Activated T-cell treated with anti-CD3 and anti-CD28 coated beads, Interleukin-2, amount 50 U/mL, for 72 hours (primary cell): ENCODE results near the gene ACP7. TPM values are rescaled to one million over a fixed set of nuclear protein-coding genes. Genes with fewer than 3 reads are reported as not detected.

Source experiments
- ATAC-seq, 2 donors: fragments of 150-1000 bp; cut with Tn5 transposase; replicated peaks in 1 of 2; 2 replicates each; pipeline ENCODE4 v1.10.0; 2021; ENCODE audit warnings: moderate library complexity in 2 of 2, mild to moderate bottlenecking in 1 of 2
- DNase-seq, 2 donors: peaks; one replicate each; pipeline ENCODE4 v3.0.0; 2021 to 2022; ENCODE audit warnings: mixed read lengths in 1 of 2
- H3K27ac Mint-ChIP-seq: one replicate; pipeline ENCODE4 v1.8.0; 2022; ENCODE audit warnings: mild to moderate bottlenecking, moderate library complexity, mixed read lengths
- H3K27me3 Mint-ChIP-seq: one replicate; pipeline ENCODE4 v1.8.0; 2022; ENCODE audit warnings: low read depth, mixed read lengths
- H3K36me3 Mint-ChIP-seq, 2 donors: one replicate each; pipeline ENCODE4 v1.8.0; 2022; ENCODE audit warnings: mixed read lengths in 2 of 2, mild to moderate bottlenecking in 1 of 2; ENCODE audit not compliant: insufficient read depth in 2 of 2
- H3K4me1 Mint-ChIP-seq: one replicate; pipeline ENCODE4 v1.8.0; 2022; ENCODE audit warnings: low read depth, mixed read lengths
- H3K4me3 Mint-ChIP-seq, 2 donors: one replicate each; pipeline ENCODE4 v1.8.0; 2022; ENCODE audit warnings: mild to moderate bottlenecking in 2 of 2, mixed read lengths in 2 of 2, moderate library complexity in 2 of 2
- H3K9me3 Mint-ChIP-seq, 2 donors: one replicate each; pipeline ENCODE4 v1.8.0; 2022; ENCODE audit warnings: mixed read lengths in 2 of 2
- total RNA-seq, 2 donors: library from RNA; stranded (reverse); gene quantifications; one replicate each; pipeline ENCODE4 v1.2.3, GENCODE V29; 2022

Gene ACP7
- total RNA-seq, 2 donors from 2014 or later, result not detected

GRCh38 chr19:39156326-39157230 is 72.4 kb downstream of the ACP7 start:
- DNase-seq, result no peak
- H3K4me3 Mint-ChIP-seq, result no peak overlapping the region
- peak in 1 of 2 donors; percentile 39 for ATAC-seq
- no peak overlapping the region for H3K27ac Mint-ChIP-seq
- no peaks in the 10 kb centered on the region for H3K9me3 Mint-ChIP-seq
- H3K27me3 Mint-ChIP-seq, result no peaks in the 10 kb centered on the region
- peaks cover 6% of the 10 kb centered on the region for H3K4me1 Mint-ChIP-seq
- H3K36me3 Mint-ChIP-seq, result no peaks in the 10 kb centered on the region

- peaks cover 6% of the 10 kb centered on the region for H3K4me1 Mint-ChIP-seq
- ATAC-seq, result no peak
- H3K27me3 Mint-ChIP-seq, result no peaks in the 10 kb centered on the region
- H3K9me3 Mint-ChIP-seq, result no peaks in the 10 kb centered on the region
- no peak overlapping the region for H3K4me3 Mint-ChIP-seq
- no peaks in the 10 kb centered on the region for H3K36me3 Mint-ChIP-seq
- no peak for DNase-seq
- H3K27ac Mint-ChIP-seq, result no peak overlapping the region
Measured at GRCh38 chr19:39157275-39157996, 73.3 kb downstream of the ACP7 start.

GRCh38 chr19:39157997-39158389 is 73.8 kb downstream of the ACP7 start:
- no peaks in the 10 kb centered on the region for H3K36me3 Mint-ChIP-seq
- H3K27me3 Mint-ChIP-seq, result no peaks in the 10 kb centered on the region
- H3K4me3 Mint-ChIP-seq, result no peak overlapping the region
- no peaks in the 10 kb centered on the region for H3K9me3 Mint-ChIP-seq
- no peak overlapping the region for H3K27ac Mint-ChIP-seq
- H3K4me1 Mint-ChIP-seq, result peaks cover 12% of the 10 kb centered on the region
- ATAC-seq (no peak), DNase-seq (no peak)

GRCh38 chr19:39158646-39159260 is 74.6 kb downstream of the ACP7 start:
- Mint-ChIP-seq H3K9me3 (no peaks in the 10 kb centered on the region), H3K27ac (no peak overlapping the region), H3K4me1 (peaks cover 12% of the 10 kb centered on the region), H3K36me3 (no peaks in the 10 kb centered on the region), H3K27me3 (no peaks in the 10 kb centered on the region), H3K4me3 (no peak overlapping the region)
- ATAC-seq (no peak), DNase-seq (no peak)

GRCh38 chr19:39160523-39160861 is 76.3 kb downstream of the ACP7 start:
- DNase-seq (no peak), ATAC-seq (no peak)
- no peak overlapping the region for H3K4me3 Mint-ChIP-seq
- peaks cover 18% of the 10 kb centered on the region for H3K4me1 Mint-ChIP-seq
- no peak overlapping the region for H3K27ac Mint-ChIP-seq
- H3K36me3 Mint-ChIP-seq, result no peaks in the 10 kb centered on the region
- H3K9me3 Mint-ChIP-seq, result no peaks in the 10 kb centered on the region
- H3K27me3 Mint-ChIP-seq, result no peaks in the 10 kb centered on the region

Other genes starting within 250 kb of the ACP7 start
- 100 to 1,000 TPM; 427 to 457 TPM for gene HNRNPL, start 234.4 kb upstream of the ACP7 start, total RNA-seq
- gene RINL, start 206.1 kb upstream of the ACP7 start, total RNA-seq, result 100 to 1,000 TPM; 122 to 151 TPM
- gene SIRT2, start 184.8 kb upstream of the ACP7 start, total RNA-seq, result 10 to 100 TPM; 38.2 to 40.7 TPM
- gene NFKBIB, start 184.4 kb upstream of the ACP7 start, total RNA-seq, result 10 to 100 TPM; 86.5 to 89.1 TPM
- gene CCER2, start 172.2 kb upstream of the ACP7 start, total RNA-seq, result under 1 TPM; 0.69 to 0.70 TPM
- 10 to 100 TPM; 21.1 to 30.1 TPM for gene SARS2, start 153.6 kb upstream of the ACP7 start, total RNA-seq
- gene MRPS12, start 153.4 kb upstream of the ACP7 start, total RNA-seq, result 10 to 100 TPM; 54.8 to 57.9 TPM
- gene FBXO17, start 108.6 kb upstream of the ACP7 start, total RNA-seq, result not detected
- gene FBXO27, start 51.8 kb upstream of the ACP7 start, total RNA-seq, result 1 to 10 TPM in 1 of 2 donors, under 1 TPM in 1; 0.86 to 3.7 TPM
- gene PAK4, start 41.4 kb downstream of the ACP7 start, total RNA-seq, result 10 to 100 TPM; 12.9 to 17.0 TPM
- gene NCCRP1, start 112.6 kb downstream of the ACP7 start, total RNA-seq, result not detected
- not detected for gene SYCN, start 119.9 kb downstream of the ACP7 start, total RNA-seq
- under 1 TPM in 1 of 2 donors, not detected in 1; 0.53 TPM for gene IFNL3, start 160.6 kb downstream of the ACP7 start, total RNA-seq
- gene IFNL4, start 164.5 kb downstream of the ACP7 start, total RNA-seq, result not detected
- under 1 TPM in 1 of 2 donors, not detected in 1; 0.46 TPM for gene IFNL2, start 184.0 kb downstream of the ACP7 start, total RNA-seq
- 1 to 10 TPM in 1 of 2 donors, under 1 TPM in 1; 0.29 to 1.7 TPM for gene IFNL1, start 212.0 kb downstream of the ACP7 start, total RNA-seq
- 1 to 10 TPM; 4.5 to 6.7 TPM for gene LRFN1, start 236.5 kb downstream of the ACP7 start, total RNA-seq